Peyer's patch (tissue), 4 donors: ENCODE measurements around the gene FKBP2. TPM values are rescaled to one million over a fixed set of nuclear protein-coding genes. Genes with fewer than 3 reads are reported as not detected.

Experiments
- DNase-seq, 3 donors: peaks; one replicate each; pipeline ENCODE4 v3.0.0-alpha.2; 2017 to 2019
- H3K27ac ChIP-seq, 4 donors: fragments of 200-600 bp; sonication (generic); one replicate each; pipeline ENCODE4 v1.5.1; 2016 to 2019
- H3K27me3 ChIP-seq, 2 donors: fragments of 200-600 bp; sonication (generic); one replicate each; pipeline ENCODE4 v1.5.1; 2019
- H3K36me3 ChIP-seq, 3 donors: fragments of 200-600 bp; sonication (generic); one replicate each; pipeline ENCODE4 v1.5.1; 2016 to 2019
- H3K4me1 ChIP-seq, 4 donors: fragments of 200-600 bp; sonication (generic); one replicate each; pipeline ENCODE4 v1.5.1; 2016 to 2019
- H3K4me3 ChIP-seq, 4 donors: fragments of 200-600 bp; sonication (generic); 1 replicate in 3 of 4; 2 replicates in 1 of 4; pipeline ENCODE4 v1.5.1; 2016 to 2019; ENCODE audit warnings: mild to moderate bottlenecking in 1 of 4
- H3K9me3 ChIP-seq, 4 donors: fragments of 200-600 bp; sonication (generic); one replicate each; pipeline ENCODE4 v1.5.1; 2016 to 2019; ENCODE audit warnings: mild to moderate bottlenecking in 1 of 4
- CTCF ChIP-seq, 6 experiments: fragments of 450-650 bp in 4 of 6; fragments of 200-600 bp in 2 of 6; sonication (generic) in 1 of 6; IDR thresholded peaks; one replicate each; pipeline ENCODE4 v1.5.1; 2017 to 2019; ENCODE audit warnings: antibody characterized with exemption in 6 of 6, mild to moderate bottlenecking in 3 of 6, moderate library complexity in 1 of 6
- POLR2A ChIP-seq, 2 donors: fragments of 450-650 bp; IDR thresholded peaks; one replicate each; pipeline ENCODE4 v1.5.1; 2017; ENCODE audit warnings: antibody characterized with exemption in 2 of 2, mild to moderate bottlenecking in 2 of 2, moderate library complexity in 2 of 2
- total RNA-seq, 4 donors: library from RNA; depleted of rRNA; stranded (reverse); fragments of >200 nt; gene quantifications; one replicate each; pipeline ENCODE4 v1.1.0, GENCODE V29; 2016

The FKBP2 gene
- total RNA-seq, 4 donors from 2014 or later = 46.2 to 101 (median 94.0) TPM

- peak overlapping the region; percentile 90 to 94 (median 92) for H3K27ac ChIP-seq
- no peak for TF ChIP-seq POLR2A (IDR thresholded peaks at IDR 0.05)
- no peak for TF ChIP-seq CTCF (IDR thresholded peaks at IDR 0.05)
- H3K36me3 ChIP-seq = no peaks in the 10 kb centered on the region
- H3K27me3 ChIP-seq = no peaks in the 10 kb centered on the region
- H3K9me3 ChIP-seq = no peaks in the 10 kb centered on the region
- H3K4me3 ChIP-seq = peak overlapping the region in 2 of 4 donors; percentile 86 to 89
- DNase-seq = no peak
- H3K4me1 ChIP-seq = peaks cover 0 to 61% (median 22%) of the 10 kb centered on the region in 4 donors
Observed at GRCh38 chr11:64229090-64229743, 11.7 kb upstream of the FKBP2 start.

- H3K9me3 ChIP-seq = no peaks in the 10 kb centered on the region
- no peaks in the 10 kb centered on the region for H3K27me3 ChIP-seq
- no peak for DNase-seq
- H3K27ac ChIP-seq = peak overlapping the region; percentile 90 to 94 (median 92)
- no peak for TF ChIP-seq CTCF (IDR thresholded peaks at IDR 0.05)
- no peak for TF ChIP-seq POLR2A (IDR thresholded peaks at IDR 0.05)
- peaks cover 0 to 60% (median 22%) of the 10 kb centered on the region in 4 donors for H3K4me1 ChIP-seq
- H3K4me3 ChIP-seq = peak overlapping the region; percentile 54 to 89 (median 74)
- no peaks in the 10 kb centered on the region for H3K36me3 ChIP-seq
Observed at GRCh38 chr11:64229744-64230170, 11.1 kb upstream of the FKBP2 start.

DNA sequence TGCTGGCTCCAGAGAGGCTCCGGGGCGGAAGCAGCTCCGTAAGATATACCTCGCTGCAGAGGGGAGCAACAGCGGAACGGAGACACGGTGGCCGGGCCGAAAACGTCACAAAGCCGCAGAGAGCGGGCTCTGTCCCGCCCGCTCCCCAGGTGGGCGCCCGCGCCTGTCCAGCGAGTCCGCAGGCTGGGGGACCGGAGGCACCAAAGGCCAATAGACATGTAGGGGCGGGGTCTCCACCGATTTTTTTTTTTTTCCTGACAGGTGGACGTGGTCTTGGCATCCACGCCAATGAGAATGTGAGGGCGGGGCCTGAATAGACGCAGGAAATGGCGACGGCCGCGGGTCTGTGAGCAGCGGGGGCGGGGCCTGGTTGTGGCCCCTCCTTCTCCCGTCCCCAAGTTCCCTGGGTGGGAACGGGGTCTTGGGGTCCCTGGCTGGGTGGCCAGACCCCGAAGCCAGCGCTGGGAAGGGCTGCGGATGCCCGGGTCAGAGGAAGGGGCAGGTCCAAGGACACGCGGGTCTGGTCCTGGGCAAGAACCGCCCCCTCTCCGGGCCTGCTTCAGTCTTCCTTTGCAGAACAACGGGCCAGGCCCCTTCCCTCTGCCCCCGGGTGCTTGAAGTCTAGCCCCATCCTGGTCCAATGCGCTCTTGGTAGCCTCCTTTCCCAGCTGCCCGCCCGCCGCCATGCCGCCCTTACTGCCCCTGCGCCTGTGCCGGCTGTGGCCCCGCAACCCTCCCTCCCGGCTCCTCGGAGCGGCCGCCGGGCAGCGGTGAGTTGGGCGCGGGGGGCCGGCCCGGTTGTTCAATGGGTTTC, 10.5 kb upstream of the FKBP2 start, which contains the start of gene DNAJC4:
TSS of gene DNAJC4 (plus strand) at position 378 of the 814 bp plus-strand sequence. CDS start at position 685, 307 bp downstream.
- H3K9me3 ChIP-seq = no peaks in the 10 kb centered on the region
- TF ChIP-seq CTCF (IDR thresholded peaks at IDR 0.05) = no peak
- peak in 1 of 2 donors; percentile 52 for TF ChIP-seq POLR2A (IDR thresholded peaks at IDR 0.05)
- H3K36me3 ChIP-seq = no peaks in the 10 kb centered on the region
- peak; percentile 95 to 99 (median 98) for DNase-seq
- peaks cover 0 to 59% (median 25%) of the 10 kb centered on the region in 4 donors for H3K4me1 ChIP-seq
- peak within 1 kb of the TSS; percentile 54 to 89 (median 74) for H3K4me3 ChIP-seq
- peak within 1 kb of the TSS; percentile 90 to 94 (median 92) for H3K27ac ChIP-seq
- no peaks in the 10 kb centered on the region for H3K27me3 ChIP-seq

DNA sequence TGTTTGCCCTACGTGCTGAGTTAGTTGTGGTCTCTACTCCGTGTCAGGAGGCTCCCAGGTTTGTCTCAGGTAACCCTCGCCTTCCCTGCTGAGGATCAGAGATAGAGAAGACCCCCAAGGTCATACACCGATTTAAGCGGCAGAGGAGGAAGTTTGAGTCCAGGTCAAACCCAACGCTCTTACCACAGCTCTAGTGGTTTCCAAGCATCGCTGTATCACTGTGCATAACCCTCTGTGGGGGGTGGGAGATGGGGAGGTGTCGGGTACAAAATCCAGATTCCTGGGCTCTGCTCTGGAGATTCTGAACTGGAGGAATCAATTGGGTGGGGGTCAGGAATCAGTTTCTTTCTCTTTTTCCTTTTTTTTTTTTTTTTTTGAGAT, 9.9 kb upstream of the FKBP2 start:
- Histone ChIP-seq H3K27ac (peak overlapping the region; percentile 90 to 94 (median 92)), H3K36me3 (no peaks in the 10 kb centered on the region), H3K9me3 (no peaks in the 10 kb centered on the region), H3K4me3 (peak overlapping the region; percentile 54 to 89 (median 74)), H3K27me3 (no peaks in the 10 kb centered on the region), H3K4me1 (peaks cover 0 to 62% (median 29%) of the 10 kb centered on the region in 4 donors)
- TF ChIP-seq CTCF (IDR thresholded peaks at IDR 0.05) (no peak), POLR2A (IDR thresholded peaks at IDR 0.05) (no peak)
- DNase-seq = no peak

DNA sequence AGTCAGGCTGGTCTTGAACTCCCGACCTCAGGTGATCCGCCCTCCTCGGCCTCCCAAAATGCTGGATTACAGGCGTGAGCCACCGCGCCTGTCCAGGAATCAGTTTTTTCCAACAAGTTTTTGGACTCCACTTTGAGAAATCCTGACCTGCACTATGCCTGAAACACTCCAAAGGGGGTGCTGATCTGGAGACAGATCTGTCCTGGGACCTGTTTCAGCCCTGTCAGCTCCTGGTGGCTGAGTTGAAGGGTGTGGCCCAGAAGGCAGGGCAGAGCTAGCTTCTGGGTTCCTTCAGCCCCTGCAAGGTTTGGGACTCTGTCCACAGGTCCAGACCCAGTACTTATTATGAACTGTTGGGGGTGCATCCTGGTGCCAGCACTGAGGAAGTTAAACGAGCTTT, 9.3 kb upstream of the FKBP2 start:
- H3K4me3 ChIP-seq = peak overlapping the region in 1 of 4 donors; percentile 89
- H3K4me1 ChIP-seq = peaks cover 0 to 67% (median 29%) of the 10 kb centered on the region in 4 donors
- H3K36me3 ChIP-seq = no peaks in the 10 kb centered on the region
- no peaks in the 10 kb centered on the region for H3K27me3 ChIP-seq
- no peak for DNase-seq
- no peak for TF ChIP-seq POLR2A (IDR thresholded peaks at IDR 0.05)
- TF ChIP-seq CTCF (IDR thresholded peaks at IDR 0.05) = no peak
- peak overlapping the region in 1 of 4 donors; percentile 91 for H3K27ac ChIP-seq
- no peaks in the 10 kb centered on the region for H3K9me3 ChIP-seq
